Right atrium auricular region (tissue), 2 donors: ENCODE measurements around the gene USH1G. TPM values are rescaled to one million over a fixed set of nuclear protein-coding genes. Genes with fewer than 3 reads are reported as not detected.

Experiments
- DNase-seq: peaks from one replicate; pipeline ENCODE4 v3.0.0-alpha.2; 2019; ENCODE audit warnings: low spot score
- H3K27ac ChIP-seq, 2 donors: fragments of 200-600 bp; sonication (generic); 1 replicate in 1 of 2; 2 replicates in 1 of 2; pipeline ENCODE4 v1.5.1; 2016 to 2019
- H3K27me3 ChIP-seq, 2 donors: fragments of 200-600 bp; sonication (generic); one replicate each; pipeline versions ENCODE4 v1.5.1 to v1.6.0; 2017 to 2019
- H3K36me3 ChIP-seq: fragments of 200-600 bp; sonication (generic); one replicate; pipeline ENCODE4 v1.5.1; 2016
- H3K4me1 ChIP-seq, 2 donors: fragments of 200-600 bp; sonication (generic); one replicate each; pipeline versions ENCODE4 v1.5.1 to v1.6.0; 2017 to 2019
- H3K4me3 ChIP-seq, 2 donors: fragments of 200-600 bp; sonication (generic); 1 replicate in 1 of 2; 2 replicates in 1 of 2; pipeline ENCODE4 v1.5.1; 2017 to 2019; ENCODE audit warnings: mild to moderate bottlenecking in 1 of 2, moderate library complexity in 1 of 2
- H3K9me3 ChIP-seq, 2 donors: fragments of 200-600 bp; sonication (generic); one replicate each; pipeline ENCODE4 v1.5.1; 2019
- CTCF ChIP-seq, 2 donors: fragments of 200-600 bp; sonication (generic); IDR thresholded peaks; one replicate each; pipeline ENCODE4 v1.5.1; 2019; ENCODE audit warnings: antibody characterized with exemption in 2 of 2
- total RNA-seq, 2 donors: library from RNA; depleted of rRNA; stranded (reverse); fragments of >200 nt; gene quantifications; one replicate each; pipeline ENCODE4 v1.1.0, GENCODE V29; 2016

Gene USH1G
- total RNA-seq, 2 donors from 2014 or later, result 0.20 to 0.22 TPM

GRCh38 chr17:74898376-74898946, 24.6 kb downstream of the USH1G start:
- peaks cover 0 to 8% of the 10 kb centered on the region in 2 donors for H3K27me3 ChIP-seq
- H3K36me3 ChIP-seq, result no peaks in the 10 kb centered on the region
- no peaks in the 10 kb centered on the region for H3K9me3 ChIP-seq
- no peak for TF ChIP-seq CTCF (IDR thresholded peaks at IDR 0.05)
- H3K4me1 ChIP-seq, result peaks cover 0 to 6% of the 10 kb centered on the region in 2 donors
- no peak overlapping the region for H3K4me3 ChIP-seq
- H3K27ac ChIP-seq, result no peak overlapping the region
- no peak for DNase-seq

GRCh38 chr17:74893936-74894671, 29.0 kb downstream of the USH1G start:
- Histone ChIP-seq H3K9me3 (no peaks in the 10 kb centered on the region), H3K27me3 (peaks cover 0 to 20% of the 10 kb centered on the region in 2 donors), H3K4me3 (peak overlapping the region in 1 of 2 donors; percentile 43), H3K27ac (no peak overlapping the region), H3K4me1 (peaks cover 0 to 12% of the 10 kb centered on the region in 2 donors), H3K36me3 (no peaks in the 10 kb centered on the region)
- no peak for TF ChIP-seq CTCF (IDR thresholded peaks at IDR 0.05)
- DNase-seq, result no peak

GRCh38 chr17:74892974-74893911, 29.8 kb downstream of the USH1G start, which contains the start of gene FADS6:
Gene FADS6 (minus strand): TSS chr17:74893633. CDS start chr17:74893595, 38 bp downstream.
- no peak for TF ChIP-seq CTCF (IDR thresholded peaks at IDR 0.05)
- Histone ChIP-seq H3K4me3 (peak within 1 kb of the TSS; percentile 15 to 43), H3K4me1 (peaks cover 0 to 12% of the 10 kb centered on the region in 2 donors), H3K9me3 (no peaks in the 10 kb centered on the region), H3K27ac (no peak within 1 kb of the TSS), H3K27me3 (peaks cover 0 to 20% of the 10 kb centered on the region in 2 donors), H3K36me3 (no peaks in the 10 kb centered on the region)
- no peak for DNase-seq

- Histone ChIP-seq H3K4me3 (no peak overlapping the region), H3K4me1 (peaks cover 0 to 12% of the 10 kb centered on the region in 2 donors), H3K36me3 (no peaks in the 10 kb centered on the region), H3K27me3 (peaks cover 0 to 20% of the 10 kb centered on the region in 2 donors), H3K27ac (no peak overlapping the region), H3K9me3 (no peaks in the 10 kb centered on the region)
- no peak for TF ChIP-seq CTCF (IDR thresholded peaks at IDR 0.05)
- DNase-seq, result no peak
Measured at GRCh38 chr17:74892013-74892841, 30.8 kb downstream of the USH1G start.

GRCh38 chr17:74890554-74890953, 32.5 kb downstream of the USH1G start:
- Histone ChIP-seq H3K27me3 (peaks cover 0 to 20% of the 10 kb centered on the region in 2 donors), H3K4me1 (peaks cover 0 to 12% of the 10 kb centered on the region in 2 donors), H3K27ac (no peak overlapping the region), H3K9me3 (no peaks in the 10 kb centered on the region), H3K4me3 (no peak overlapping the region), H3K36me3 (no peaks in the 10 kb centered on the region)
- no peak for DNase-seq
- TF ChIP-seq CTCF (IDR thresholded peaks at IDR 0.05), result no peak
